ENCODE data around the gene SLIT3. TPM values are rescaled to one million over a fixed set of nuclear protein-coding genes. Genes with fewer than 3 reads are reported as not detected.

Gene SLIT3
- total RNA-seq, 1 experiment from 2014 or later: 0.44 TPM

- Histone ChIP-seq H3K27ac (ENCODE audit: low read length) (no peak overlapping the region), H3K9me2 (replicated peaks; ENCODE audit: low read length) (no peaks in the 10 kb centered on the region), H3K4me3 (ENCODE audit: low read length) (no peak overlapping the region), H3K36me3 (ENCODE audit: low read depth, low read length) (no peaks in the 10 kb centered on the region), H3K4me2 (ENCODE audit: low read length) (no peak overlapping the region), H3F3A (ENCODE audit: low read length, unreplicated experiment) (no peaks in the 10 kb centered on the region), H2AFZ (ENCODE audit: low read length) (no peak overlapping the region), H3K27me3 (ENCODE audit: low read length) (peaks cover 55% of the 10 kb centered on the region), H3K9me3 (ENCODE audit: low read length) (no peaks in the 10 kb centered on the region), H3K79me2 (ENCODE audit: low read length) (no peaks in the 10 kb centered on the region), H3K4me1 (ENCODE audit: insufficient read depth, low read length) (no peaks in the 10 kb centered on the region), H4K20me1 (ENCODE audit: low read length) (no peaks in the 10 kb centered on the region), H3K9ac (ENCODE audit: low read length) (no peak overlapping the region)
- ChIA-PET POLR2A (ENCODE audit: unreplicated experiment) (no interaction called here), CTCF (no interaction called here)
- no peak for ATAC-seq
- no peak for DNase-seq
- TF ChIP-seq, protein P1, sequence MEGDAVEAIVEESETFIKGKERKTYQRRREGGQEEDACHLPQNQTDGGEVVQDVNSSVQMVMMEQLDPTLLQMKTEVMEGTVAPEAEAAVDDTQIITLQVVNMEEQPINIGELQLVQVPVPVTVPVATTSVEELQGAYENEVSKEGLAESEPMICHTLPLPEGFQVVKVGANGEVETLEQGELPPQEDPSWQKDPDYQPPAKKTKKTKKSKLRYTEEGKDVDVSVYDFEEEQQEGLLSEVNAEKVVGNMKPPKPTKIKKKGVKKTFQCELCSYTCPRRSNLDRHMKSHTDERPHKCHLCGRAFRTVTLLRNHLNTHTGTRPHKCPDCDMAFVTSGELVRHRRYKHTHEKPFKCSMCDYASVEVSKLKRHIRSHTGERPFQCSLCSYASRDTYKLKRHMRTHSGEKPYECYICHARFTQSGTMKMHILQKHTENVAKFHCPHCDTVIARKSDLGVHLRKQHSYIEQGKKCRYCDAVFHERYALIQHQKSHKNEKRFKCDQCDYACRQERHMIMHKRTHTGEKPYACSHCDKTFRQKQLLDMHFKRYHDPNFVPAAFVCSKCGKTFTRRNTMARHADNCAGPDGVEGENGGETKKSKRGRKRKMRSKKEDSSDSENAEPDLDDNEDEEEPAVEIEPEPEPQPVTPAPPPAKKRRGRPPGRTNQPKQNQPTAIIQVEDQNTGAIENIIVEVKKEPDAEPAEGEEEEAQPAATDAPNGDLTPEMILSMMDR (conservative IDR thresholded peaks at IDR 0.05; ENCODE audit: low read depth, low read length): no peak
- TF ChIP-seq EZH2phosphoT487 (IDR thresholded peaks at IDR 0.05; ENCODE audit: borderline replicate concordance, low read length) (no peak), EZH2 (IDR thresholded peaks at IDR 0.05; ENCODE audit: low read length, unreplicated experiment) (no peak)
- no TSS peak for BruUV-seq (replicated peaks)
- intact Hi-C loops (cut with micrococcal nuclease): no loop called here
These were observed 547.2 kb downstream of the SLIT3 start for GRCh38 chr5:168753691-168754254.

- no peak overlapping the region for H3K4me2 ChIP-seq (ENCODE audit: low read length)
- no peaks in the 10 kb centered on the region for H3K36me3 ChIP-seq (ENCODE audit: low read depth, low read length)
- no peak overlapping the region for H2AFZ ChIP-seq (ENCODE audit: low read length)
- no peaks in the 10 kb centered on the region for H4K20me1 ChIP-seq (ENCODE audit: low read length)
- ChIA-PET CTCF (no interaction called here), POLR2A (ENCODE audit: unreplicated experiment) (no interaction called here)
- H3K27me3 ChIP-seq (ENCODE audit: low read length): peaks cover 49% of the 10 kb centered on the region
- H3K79me2 ChIP-seq (ENCODE audit: low read length): no peaks in the 10 kb centered on the region
- no peak for DNase-seq
- H3K4me1 ChIP-seq (ENCODE audit: insufficient read depth, low read length): no peaks in the 10 kb centered on the region
- no peaks in the 10 kb centered on the region for H3K9me2 ChIP-seq (replicated peaks; ENCODE audit: low read length)
- no peak overlapping the region for H3K9ac ChIP-seq (ENCODE audit: low read length)
- intact Hi-C loops (cut with micrococcal nuclease): no loop called here
- TF ChIP-seq, protein P1 (conservative IDR thresholded peaks at IDR 0.05; ENCODE audit: low read depth, low read length): no peak
- TF ChIP-seq EZH2 (IDR thresholded peaks at IDR 0.05; ENCODE audit: low read length, unreplicated experiment) (no peak), EZH2phosphoT487 (IDR thresholded peaks at IDR 0.05; ENCODE audit: borderline replicate concordance, low read length) (no peak)
- H3K9me3 ChIP-seq (ENCODE audit: low read length): no peaks in the 10 kb centered on the region
- ATAC-seq: no peak
- H3K27ac ChIP-seq (ENCODE audit: low read length): no peak overlapping the region
- no peaks in the 10 kb centered on the region for H3F3A ChIP-seq (ENCODE audit: low read length, unreplicated experiment)
- no peak overlapping the region for H3K4me3 ChIP-seq (ENCODE audit: low read length)
- BruUV-seq (replicated peaks): no TSS peak
These were observed 548.3 kb downstream of the SLIT3 start for GRCh38 chr5:168752416-168753190.

GRCh38 chr5:168752012-168752411, 548.9 kb downstream of the SLIT3 start:
- H3K4me2 ChIP-seq (ENCODE audit: low read length): no peak overlapping the region
- H3K27me3 ChIP-seq (ENCODE audit: low read length): peaks cover 46% of the 10 kb centered on the region
- H3F3A ChIP-seq (ENCODE audit: low read length, unreplicated experiment): no peaks in the 10 kb centered on the region
- H3K4me3 ChIP-seq (ENCODE audit: low read length): no peak overlapping the region
- no peaks in the 10 kb centered on the region for H3K4me1 ChIP-seq (ENCODE audit: insufficient read depth, low read length)
- BruUV-seq (replicated peaks): no TSS peak
- H4K20me1 ChIP-seq (ENCODE audit: low read length): no peaks in the 10 kb centered on the region
- no peak for DNase-seq
- no peak for TF ChIP-seq EZH2phosphoT487 (IDR thresholded peaks at IDR 0.05; ENCODE audit: borderline replicate concordance, low read length)
- no peak for TF ChIP-seq EZH2 (IDR thresholded peaks at IDR 0.05; ENCODE audit: low read length, unreplicated experiment)
- TF ChIP-seq, protein P1 (conservative IDR thresholded peaks at IDR 0.05; ENCODE audit: low read depth, low read length): no peak
- no peaks in the 10 kb centered on the region for H3K79me2 ChIP-seq (ENCODE audit: low read length)
- ATAC-seq: no peak
- CTCF ChIA-PET: no interaction called here
- H3K9ac ChIP-seq (ENCODE audit: low read length): no peak overlapping the region
- intact Hi-C loops (cut with micrococcal nuclease): no loop called here
- H2AFZ ChIP-seq (ENCODE audit: low read length): no peak overlapping the region
- POLR2A ChIA-PET (ENCODE audit: unreplicated experiment): no interaction called here
- H3K36me3 ChIP-seq (ENCODE audit: low read depth, low read length): no peaks in the 10 kb centered on the region
- H3K9me3 ChIP-seq (ENCODE audit: low read length): no peaks in the 10 kb centered on the region
- H3K9me2 ChIP-seq (replicated peaks; ENCODE audit: low read length): no peaks in the 10 kb centered on the region
- no peak overlapping the region for H3K27ac ChIP-seq (ENCODE audit: low read length)

Data from PC-3 (cell line).